DMS 273 (cell line): ENCODE data around the gene TTBK1.
"Not testable (repeated sequence)": the region's sequence is repeated elsewhere in the genome, so short reads cannot be mapped to it uniquely, and the experiment has no call there.

Source experiments
- DNase-seq: peaks from one replicate; lab custom pipeline; 2025; ENCODE audit not compliant: unreplicated experiment; lab: John Stamatoyannopoulos, UW

Gene TTBK1

DNA sequence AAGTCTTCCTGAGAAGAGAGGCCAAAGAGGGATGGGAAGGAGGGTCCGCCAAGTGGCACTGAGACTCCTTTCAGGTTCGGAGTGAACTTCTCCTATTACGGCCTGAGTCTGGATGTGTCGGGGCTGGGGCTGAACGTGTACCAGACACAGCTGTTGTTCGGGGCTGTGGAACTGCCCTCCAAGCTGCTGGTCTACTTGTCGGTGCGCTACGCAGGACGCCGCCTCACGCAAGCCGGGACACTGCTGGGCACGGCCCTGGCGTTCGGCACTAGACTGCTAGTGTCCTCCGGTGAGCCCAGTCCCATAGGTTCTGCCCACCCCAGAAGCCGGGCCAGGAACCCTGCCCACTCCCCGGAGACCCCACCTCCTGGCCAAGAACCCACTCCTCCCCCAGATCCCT is 58.8 kb downstream of the TTBK1 start:
- no peak for DNase-seq

- not testable (repeated sequence) for DNase-seq
Observed at GRCh38 chr6:43303006-43303405, 59.7 kb downstream of the TTBK1 start.

DNA sequence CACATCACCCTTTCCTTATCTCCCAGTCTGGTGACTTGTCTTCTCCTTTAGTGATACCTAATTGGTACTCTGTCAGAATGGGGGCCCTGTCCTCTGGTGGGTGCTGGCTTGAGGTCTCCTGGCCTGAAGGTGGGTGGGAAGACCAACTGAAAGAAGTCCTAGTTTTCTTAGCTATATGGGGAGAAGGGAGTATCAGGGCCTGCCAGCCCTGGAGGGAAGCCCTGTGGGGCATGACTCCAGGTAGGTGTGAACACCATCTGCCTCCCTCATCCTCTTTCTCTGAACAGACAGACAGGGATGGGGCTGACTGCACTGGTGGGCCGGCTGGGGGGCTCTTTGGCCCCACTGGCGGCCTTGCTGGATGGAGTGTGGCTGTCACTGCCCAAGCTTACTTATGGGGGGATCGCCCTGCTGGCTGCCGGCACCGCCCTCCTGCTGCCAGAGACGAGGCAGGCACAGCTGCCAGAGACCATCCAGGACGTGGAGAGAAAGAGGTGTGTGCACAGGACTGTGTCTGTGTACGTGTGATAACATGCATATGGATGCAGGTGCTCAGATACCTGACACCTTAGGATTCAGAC is 60.6 kb downstream of the TTBK1 start:
- no peak for DNase-seq

DNA sequence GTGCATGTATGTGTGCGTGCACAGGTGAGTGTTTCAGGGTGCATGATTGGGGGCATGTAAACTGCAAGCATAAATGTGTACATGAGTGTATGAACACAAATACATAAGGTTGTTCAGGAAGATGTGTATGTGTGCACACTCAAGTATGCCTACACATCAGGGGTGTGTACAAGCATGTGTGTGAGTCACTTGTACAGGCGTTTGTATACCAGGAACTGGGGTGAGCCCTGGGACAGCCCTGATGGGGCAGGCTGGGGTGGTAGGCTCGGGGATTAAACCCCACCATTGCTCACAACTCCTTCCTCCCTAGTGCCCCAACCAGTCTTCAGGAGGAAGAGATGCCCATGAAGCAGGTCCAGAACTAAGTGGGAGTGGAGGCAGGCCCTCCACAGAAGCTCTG is 61.1 kb downstream of the TTBK1 start:
- DNase-seq: no peak

- DNase-seq: no peak
Observed at GRCh38 chr6:43304882-43305281, 61.6 kb downstream of the TTBK1 start.

DNA sequence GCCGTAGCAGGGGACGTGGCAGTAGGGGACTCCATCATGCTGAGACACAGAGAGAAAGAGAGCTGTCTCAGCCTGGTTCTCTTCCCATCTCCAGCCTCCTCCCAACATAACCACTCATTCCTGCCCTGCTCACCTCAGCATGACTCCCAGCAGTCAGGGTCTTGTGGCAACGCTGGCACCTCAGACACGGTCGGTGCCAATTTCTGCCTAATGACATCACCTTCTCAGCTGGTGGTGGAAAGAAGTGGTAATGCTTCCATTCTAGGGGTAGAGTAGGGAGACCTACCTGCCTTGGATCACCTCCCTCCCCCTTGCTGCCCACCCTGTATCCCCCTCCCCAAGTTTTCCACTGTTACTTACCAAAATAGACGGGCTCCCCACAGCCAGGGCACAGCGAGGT is 62.8 kb downstream of the TTBK1 start:
- no peak for DNase-seq

GRCh38 chr6:43307451-43308100 is 64.3 kb downstream of the TTBK1 start:
- no peak for DNase-seq

GRCh38 chr6:43308101-43308989 is 65.1 kb downstream of the TTBK1 start, which contains the start of gene CRIP3:
Gene CRIP3, minus strand, starts transcription at chr6:43308826. Its CDS starts 34 bp downstream, at chr6:43308792.
- peak; percentile 63 for DNase-seq

- no peak for DNase-seq
Observed at GRCh38 chr6:43308990-43309477, 65.8 kb downstream of the TTBK1 start.

GRCh38 chr6:43310134-43310533 is 66.9 kb downstream of the TTBK1 start:
- no peak for DNase-seq

- no peak for DNase-seq
Observed at GRCh38 chr6:43310624-43311023, 67.3 kb downstream of the TTBK1 start.

GRCh38 chr6:43311666-43312065 is 68.4 kb downstream of the TTBK1 start:
- no peak for DNase-seq

GRCh38 chr6:43313813-43314212 is 70.5 kb downstream of the TTBK1 start:
- DNase-seq: no peak

- DNase-seq: no peak
Observed at GRCh38 chr6:43318011-43318410, 74.7 kb downstream of the TTBK1 start.

DNA sequence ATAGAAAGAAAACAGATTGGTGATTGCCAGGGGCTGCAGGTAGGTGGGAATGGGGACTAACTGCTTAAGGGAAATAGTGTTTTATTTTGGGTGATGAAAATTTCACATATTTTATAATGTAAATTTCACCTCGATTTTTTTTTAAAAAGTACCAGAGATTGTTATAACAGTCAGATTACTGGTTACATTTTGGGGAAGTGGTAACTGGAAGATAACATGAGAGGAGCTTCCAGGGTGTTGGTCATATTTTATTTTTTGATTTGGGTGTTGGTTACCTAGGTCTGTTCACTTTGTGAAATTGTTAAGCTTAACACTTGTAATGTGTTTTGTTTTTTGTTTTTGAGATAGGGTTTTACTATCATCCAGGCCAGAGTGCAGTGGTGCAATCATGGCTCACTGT is 82.6 kb downstream of the TTBK1 start:
- DNase-seq: no peak

GRCh38 chr6:43328528-43328927 is 85.2 kb downstream of the TTBK1 start:
- no peak for DNase-seq

DNA sequence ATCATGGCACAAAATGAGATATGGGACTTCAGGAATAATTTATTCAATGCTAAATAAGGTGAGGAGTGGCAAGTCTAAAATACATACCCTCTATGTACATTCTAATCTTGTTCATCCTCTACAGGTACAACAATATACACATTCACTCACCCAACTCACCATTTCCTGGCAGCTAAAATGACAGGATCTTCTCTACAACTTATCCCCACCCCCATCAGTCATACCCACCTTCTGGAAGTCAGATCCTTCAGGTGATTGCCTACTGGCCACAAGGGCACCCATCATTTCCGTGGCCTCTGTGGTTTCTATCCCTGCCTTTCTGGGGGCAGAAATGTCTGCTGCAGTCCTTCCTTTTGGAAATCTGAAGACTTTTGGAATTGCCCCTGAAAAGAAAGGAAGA is 88.2 kb downstream of the TTBK1 start:
- no peak for DNase-seq

DNA sequence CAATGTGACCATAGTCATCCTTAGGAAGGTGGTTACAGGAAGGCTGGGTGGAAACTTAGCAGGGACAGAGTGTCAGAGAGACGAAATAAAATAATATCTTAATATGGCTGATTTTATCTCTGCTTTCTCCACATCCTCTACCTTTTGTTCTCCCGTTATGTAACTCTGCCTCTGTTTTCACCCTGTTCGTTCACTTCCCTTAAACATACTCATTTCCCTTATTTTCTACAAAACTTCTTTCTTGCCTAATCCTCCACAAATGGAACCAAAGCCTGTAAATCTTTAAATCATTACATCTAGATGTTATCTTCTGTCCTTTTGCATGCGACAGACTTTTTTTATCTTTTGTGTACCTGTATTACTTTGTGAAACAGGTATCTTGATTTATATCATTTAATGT is 88.6 kb downstream of the TTBK1 start:
- DNase-seq: no peak

DNA sequence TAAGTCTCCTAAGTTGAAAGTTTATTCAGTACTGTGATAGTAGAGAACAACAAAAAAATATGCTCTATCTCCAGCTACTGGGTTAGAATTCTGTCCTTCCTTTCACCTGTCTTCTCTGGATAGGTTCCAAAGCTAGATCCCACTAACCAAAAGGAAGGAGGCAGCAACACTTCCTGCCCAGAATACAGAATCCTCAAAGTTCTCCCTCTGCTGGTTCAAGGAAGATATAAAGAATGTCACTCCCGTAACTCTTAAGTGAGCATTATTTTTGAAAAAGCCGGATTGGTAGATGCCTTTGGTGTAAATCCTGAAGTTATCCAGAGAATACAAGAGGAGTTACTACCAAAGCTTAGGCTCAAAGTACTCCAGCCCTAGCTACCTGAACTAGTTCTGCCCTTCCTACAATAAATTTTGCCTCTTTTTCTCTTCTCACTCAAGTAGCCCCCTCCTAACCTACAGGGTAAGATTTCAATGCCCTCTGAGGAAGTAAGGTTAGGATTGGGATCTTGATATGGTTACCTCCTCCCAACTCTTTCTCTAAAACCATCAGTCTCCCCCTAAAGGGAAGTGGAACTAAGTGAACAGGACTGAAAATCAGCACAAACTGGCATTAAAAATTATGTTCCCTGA is 91.3 kb downstream of the TTBK1 start:
- peak; percentile 85 for DNase-seq

- no peak for DNase-seq
Observed at GRCh38 chr6:43335469-43335868, 92.2 kb downstream of the TTBK1 start.

DNA sequence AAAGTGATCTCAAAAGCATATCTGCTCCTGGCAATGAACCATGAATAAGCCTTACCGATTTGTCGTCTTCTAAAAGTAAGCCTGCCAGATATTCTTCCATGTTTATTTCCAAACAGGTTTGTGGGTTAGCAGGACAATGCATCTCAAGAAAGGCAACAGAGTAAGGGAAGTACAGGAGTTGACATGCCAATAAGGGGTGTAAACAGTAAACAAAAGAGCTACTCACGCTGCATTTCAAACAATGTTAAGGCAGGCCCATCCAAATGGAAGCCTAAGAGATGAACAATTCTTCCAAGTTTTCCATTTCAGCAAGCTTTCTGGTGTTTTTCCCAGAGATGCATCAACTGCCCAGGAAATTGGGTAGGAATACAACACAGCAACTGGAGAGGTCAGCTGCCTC is 93.1 kb downstream of the TTBK1 start:
- DNase-seq: no peak
